ENCODE results near the gene MAGEA8. TPM values are rescaled to one million over a fixed set of nuclear protein-coding genes. Genes with fewer than 3 reads are reported as not detected.

MAGEA8 gene
- total and polyA plus RNA-seq, 2 donors (not counting 3 experiments of a cell fraction or from before 2014, with no cell fraction given) = not detected

GRCh38 chrX:149837639-149838038 lies 43.3 kb upstream of the MAGEA8 start:
- H3K79me2 ChIP-seq (ENCODE audit: control insufficient read depth, insufficient read depth, low read length) = no peaks in the 10 kb centered on the region
- H4K20me1 ChIP-seq (replicated peaks; ENCODE audit: control insufficient read depth, extremely low read depth, insufficient read depth, low read length) = no peaks in the 10 kb centered on the region
- dilution Hi-C loops (cut with MboI; ENCODE audit: extremely low pct_ligation_motif_present, low sequenced_read_pairs) = no loop called here
- ChIA-PET CTCF (no interaction called here), POLR2A (no interaction called here)
- no peaks in the 10 kb centered on the region for H3K4me1 ChIP-seq (ENCODE audit: control insufficient read depth, extremely low read depth, insufficient read depth, low read length)
- no peaks in the 10 kb centered on the region for H3K9me3 ChIP-seq (replicated peaks; ENCODE audit: control insufficient read depth, insufficient read depth, low read length)
- H3K4me2 ChIP-seq (ENCODE audit: insufficient read depth, low read length) = no peak overlapping the region
- no peak for TF ChIP-seq EZH2 (IDR thresholded peaks at IDR 0.05; ENCODE audit: borderline replicate concordance, low read depth, low read length, severe bottlenecking)
- no peak for TF ChIP-seq POLR2A (IDR thresholded peaks at IDR 0.05; ENCODE audit: low read depth, low read length)
- no peak for TF ChIP-seq CTCF (IDR thresholded peaks at IDR 0.05; ENCODE audit: extremely low read depth in 1 of 2, insufficient read depth in 1 of 2, low read depth in 1 of 2, low read length in 2 of 2)
- no peak for TF ChIP-seq GATA2 (IDR thresholded peaks at IDR 0.05; ENCODE audit: insufficient read depth, insufficient read length, low read depth, low read length)
- TF ChIP-seq MAX (IDR thresholded peaks at IDR 0.05; ENCODE audit: insufficient read depth, insufficient read length) = no peak
- no peak overlapping the region for H3K4me3 ChIP-seq (replicated peaks in 1 of 3; ENCODE audit: insufficient read depth in 1 of 3, low read depth in 1 of 3, low read length in 3 of 3)
- H3K9ac ChIP-seq (replicated peaks; ENCODE audit: extremely low read depth, insufficient read depth, low read length) = no peak overlapping the region
- no peaks in the 10 kb centered on the region for H3K9me1 ChIP-seq (replicated peaks; ENCODE audit: control insufficient read depth, extremely low read depth, insufficient read depth, low read length)
- H3K27me3 ChIP-seq (ENCODE audit: control insufficient read depth in 2 of 2, insufficient read depth in 2 of 2, low read length in 2 of 2) = no peaks in the 10 kb centered on the region
- no peak overlapping the region for H3K27ac ChIP-seq (ENCODE audit: insufficient read depth, low read depth, low read length)
- intact Hi-C loops (cut with micrococcal nuclease) = no loop called here
- FAIRE-seq = no peak
- no peaks in the 10 kb centered on the region for H3K36me3 ChIP-seq (ENCODE audit: control insufficient read depth in 2 of 2, extremely low read depth in 1 of 2, insufficient read depth in 2 of 2, low read length in 2 of 2)
- BruUV-seq (replicated peaks) = no TSS peak
- no peak overlapping the region for H2AFZ ChIP-seq (ENCODE audit: low read depth, low read length)
- no peak for DNase-seq (ENCODE audit: low read depth, low spot score)

GRCh38 chrX:149841929-149842328 lies 39.1 kb upstream of the MAGEA8 start:
- CTCF ChIA-PET = no interaction called here
- intact Hi-C loops (cut with micrococcal nuclease) (no loop called here), dilution Hi-C loops (cut with MboI; ENCODE audit: extremely low pct_ligation_motif_present, low sequenced_read_pairs) (no loop called here)
- Histone ChIP-seq H3K79me2 (ENCODE audit: control insufficient read depth, insufficient read depth, low read length) (no peaks in the 10 kb centered on the region), H3K4me2 (ENCODE audit: insufficient read depth, low read length) (no peak overlapping the region), H3K36me3 (ENCODE audit: control insufficient read depth in 2 of 2, extremely low read depth in 1 of 2, insufficient read depth in 2 of 2, low read length in 2 of 2) (no peaks in the 10 kb centered on the region), H3K4me3 (replicated peaks in 1 of 3; ENCODE audit: insufficient read depth in 1 of 3, low read depth in 1 of 3, low read length in 3 of 3) (no peak overlapping the region), H3K27me3 (ENCODE audit: control insufficient read depth in 2 of 2, insufficient read depth in 2 of 2, low read length in 2 of 2) (no peaks in the 10 kb centered on the region), H3K9ac (replicated peaks; ENCODE audit: extremely low read depth, insufficient read depth, low read length) (no peak overlapping the region), H3K4me1 (ENCODE audit: control insufficient read depth, extremely low read depth, insufficient read depth, low read length) (no peaks in the 10 kb centered on the region), H3K9me3 (replicated peaks; ENCODE audit: control insufficient read depth, insufficient read depth, low read length) (no peaks in the 10 kb centered on the region), H3K27ac (ENCODE audit: insufficient read depth, low read depth, low read length) (no peak overlapping the region), H3K9me1 (replicated peaks; ENCODE audit: control insufficient read depth, extremely low read depth, insufficient read depth, low read length) (no peaks in the 10 kb centered on the region), H4K20me1 (replicated peaks; ENCODE audit: control insufficient read depth, extremely low read depth, insufficient read depth, low read length) (no peaks in the 10 kb centered on the region), H2AFZ (ENCODE audit: low read depth, low read length) (no peak overlapping the region)
- BruUV-seq (replicated peaks) = no TSS peak
- TF ChIP-seq POLR2A (IDR thresholded peaks at IDR 0.05; ENCODE audit: low read depth, low read length) = no peak
- TF ChIP-seq POLR2AphosphoS5 (IDR thresholded peaks at IDR 0.05; ENCODE audit: insufficient read depth, low read depth, low read length) = no peak
- TF ChIP-seq GATA2 (IDR thresholded peaks at IDR 0.05; ENCODE audit: insufficient read depth, insufficient read length, low read depth, low read length) = no peak
- FAIRE-seq (no peak), DNase-seq (ENCODE audit: low read depth, low spot score) (no peak)
- POLR2A ChIA-PET = no interaction called here

Data from endothelial cell of umbilical vein (primary cell).